RWPE2 (cell line): Measurements from ENCODE around the gene LAMA3.
A peak's percentile ranks its signal among the peaks of the same experiment; 100 is the strongest.

Source experiments
- ATAC-seq: fragments of 200-7000 bp; cut with Tn5 transposase; 3 replicates; pipeline ENCODE4 v1.9.1; 2021; ENCODE audit warnings: low read depth
- DNase-seq: peaks from one replicate; pipeline ENCODE4 v3.0.0-alpha.2; 2020; ENCODE audit warnings: low spot score
- H3K27ac ChIP-seq: fragments of 450-650 bp; 2 replicates; pipeline ENCODE4 v1.5.1; 2017; ENCODE audit warnings: mild to moderate bottlenecking; ENCODE audit not compliant: poor library complexity, severe bottlenecking
- H3K27me3 ChIP-seq: fragments of 250-450 bp; sonication (Bioruptor Pico); 2 replicates; pipeline ENCODE4 v1.5.1; 2021; ENCODE audit warnings: mild to moderate bottlenecking, moderate library complexity; ENCODE audit not compliant: insufficient read depth, poor library complexity, severe bottlenecking
- H3K36me3 ChIP-seq: fragments of 250-450 bp; sonication (Bioruptor Pico); 2 replicates; pipeline ENCODE4 v1.5.1; 2020; ENCODE audit warnings: low read depth, mild to moderate bottlenecking, moderate library complexity
- H3K4me1 ChIP-seq: fragments of 250-450 bp; sonication (Bioruptor Pico); 2 replicates; pipeline ENCODE4 v1.5.1; 2021; ENCODE audit warnings: mild to moderate bottlenecking, moderate library complexity; ENCODE audit not compliant: insufficient read depth, poor library complexity, severe bottlenecking
- H3K4me3 ChIP-seq: fragments of 250-450 bp; sonication (Bioruptor Pico); 2 replicates; pipeline ENCODE4 v1.5.1; 2021; ENCODE audit warnings: mild to moderate bottlenecking, moderate library complexity; ENCODE audit not compliant: severe bottlenecking
- H3K9me3 ChIP-seq: fragments of 250-450 bp; sonication (Bioruptor Pico); 2 replicates; pipeline ENCODE4 v1.5.1; 2021; ENCODE audit warnings: mild to moderate bottlenecking, moderate library complexity; ENCODE audit not compliant: severe bottlenecking
- CTCF ChIP-seq: fragments of 450-650 bp; IDR thresholded peaks from one replicate; pipeline ENCODE4 v1.5.1; 2017; ENCODE audit warnings: mild to moderate bottlenecking, moderate library complexity; ENCODE audit not compliant: poor library complexity, severe bottlenecking

Gene LAMA3

DNA sequence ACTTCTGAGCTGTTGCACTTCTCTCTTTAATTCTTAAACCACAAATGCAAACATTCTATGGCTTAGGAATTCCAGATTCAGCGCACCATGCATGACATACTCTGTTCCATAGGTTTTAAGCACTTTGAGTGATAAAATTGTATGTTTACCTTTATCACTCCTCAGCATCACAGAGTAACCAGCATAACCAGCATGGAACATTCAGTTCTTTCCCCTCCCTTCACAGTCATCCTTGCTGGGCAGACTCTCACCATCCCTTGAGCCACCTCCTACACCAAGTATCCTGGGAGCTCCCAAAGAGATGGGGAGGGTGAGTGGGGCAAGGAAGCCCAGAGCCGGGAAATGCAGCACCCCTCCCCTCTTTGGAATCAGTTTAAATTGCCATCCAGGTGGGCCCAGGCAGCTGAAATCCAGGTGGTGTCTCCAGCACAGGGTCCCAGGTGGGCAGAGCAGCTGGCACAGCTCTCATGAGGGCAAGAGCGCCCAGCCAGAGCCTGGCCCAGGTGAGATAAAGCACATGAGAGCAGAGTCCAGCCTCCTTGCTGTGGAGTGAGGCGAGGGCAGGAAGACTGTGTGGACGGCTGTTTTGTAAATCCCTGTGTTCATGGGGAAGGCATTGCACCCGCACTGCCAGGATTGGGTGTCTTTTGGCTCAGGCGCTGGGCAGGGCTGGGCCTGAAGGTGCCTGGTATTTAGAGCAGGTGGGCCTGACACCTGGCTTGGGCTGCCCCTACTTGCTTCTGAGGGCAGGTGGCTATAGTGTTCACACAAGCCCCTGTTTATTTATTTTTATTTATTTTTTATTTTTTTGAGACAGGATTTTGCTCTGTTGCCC, 36.8 kb downstream of the LAMA3 start:
- Histone ChIP-seq H3K27ac (peak overlapping the region; percentile 56), H3K4me1 (peaks cover 7% of the 10 kb centered on the region), H3K27me3 (no peaks in the 10 kb centered on the region), H3K36me3 (no peaks in the 10 kb centered on the region), H3K9me3 (no peaks in the 10 kb centered on the region), H3K4me3 (no peak overlapping the region)
- no peak for DNase-seq
- no peak for TF ChIP-seq CTCF
- peak; percentile 73 for ATAC-seq

GRCh38 chr18:23727707-23728493, 38.6 kb downstream of the LAMA3 start:
- H3K4me1 ChIP-seq, result peaks cover 7% of the 10 kb centered on the region
- no peaks in the 10 kb centered on the region for H3K36me3 ChIP-seq
- no peak for TF ChIP-seq CTCF

DNA sequence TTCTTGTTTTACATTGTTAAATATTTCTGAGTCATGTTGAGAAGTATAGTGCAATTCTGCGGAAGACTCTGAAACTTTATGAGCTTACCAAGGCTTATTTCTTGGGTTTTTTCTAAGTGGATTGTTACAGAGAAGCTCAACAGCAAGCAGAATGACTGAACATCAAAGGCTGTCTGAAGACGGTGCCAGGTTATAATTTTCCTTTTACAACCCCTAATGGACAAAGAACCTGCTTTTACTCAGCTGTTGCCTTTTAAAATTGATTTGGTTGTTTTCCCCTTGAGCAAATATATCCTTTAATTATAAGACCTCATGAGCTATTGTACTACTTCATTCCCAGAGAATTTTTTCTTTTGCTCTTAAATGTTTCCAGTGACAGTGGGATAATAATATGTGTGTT, 41.6 kb downstream of the LAMA3 start:
- ATAC-seq, result no peak
- H3K4me1 ChIP-seq, result peaks cover 3% of the 10 kb centered on the region
- TF ChIP-seq CTCF, result no peak

More at GRCh38 chr18:23727707-23728493, 38.6 kb downstream of the LAMA3 start:
- Histone ChIP-seq H3K27me3 (no peaks in the 10 kb centered on the region), H3K9me3 (no peaks in the 10 kb centered on the region), H3K4me3 (no peak overlapping the region), H3K27ac (no peak overlapping the region)
- ATAC-seq (no peak), DNase-seq (no peak)

DNA sequence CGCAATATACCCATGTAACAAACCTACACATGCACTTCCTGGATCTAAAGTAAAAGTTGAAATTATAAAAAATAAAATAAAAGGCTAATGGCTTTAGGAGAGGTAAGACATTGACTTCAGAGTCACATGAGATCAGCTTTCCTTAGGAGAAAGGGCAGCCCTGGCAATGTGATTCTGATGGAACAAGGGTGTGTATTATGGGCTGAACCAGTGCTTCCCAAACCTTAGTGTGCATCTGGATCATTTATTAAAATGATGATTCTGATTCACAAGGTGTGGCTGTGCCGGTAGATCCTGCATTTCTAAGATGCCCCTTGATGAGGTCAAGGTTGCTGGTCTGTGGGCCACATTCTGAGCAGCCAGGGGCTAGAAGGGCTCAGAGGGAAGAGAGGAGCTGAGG, 42.6 kb downstream of the LAMA3 start:
- no peaks in the 10 kb centered on the region for H3K9me3 ChIP-seq
- no peak for TF ChIP-seq CTCF
- H3K4me1 ChIP-seq, result no peaks in the 10 kb centered on the region
- DNase-seq (no peak), ATAC-seq (no peak)
- no peaks in the 10 kb centered on the region for H3K36me3 ChIP-seq
- no peak overlapping the region for H3K4me3 ChIP-seq
- no peak overlapping the region for H3K27ac ChIP-seq
- no peaks in the 10 kb centered on the region for H3K27me3 ChIP-seq

More for the DNA sequence above, 41.6 kb downstream of the LAMA3 start:
- H3K36me3 ChIP-seq, result no peaks in the 10 kb centered on the region
- no peak overlapping the region for H3K4me3 ChIP-seq
- no peaks in the 10 kb centered on the region for H3K27me3 ChIP-seq
- no peak overlapping the region for H3K27ac ChIP-seq
- no peaks in the 10 kb centered on the region for H3K9me3 ChIP-seq
- no peak for DNase-seq
